Tracheal epithelial cell (primary cell): ENCODE measurements around the gene PRIMA1. TPM values are rescaled to one million over a fixed set of nuclear protein-coding genes. Genes with fewer than 3 reads are reported as not detected.

Source experiments
- total RNA-seq: library from RNA; depleted of rRNA; stranded (reverse); fragments of >200 nt; gene quantifications from 2 replicates; pipeline ENCODE4 v1.2.1, GENCODE V29; 2014

The PRIMA1 gene, protein sequence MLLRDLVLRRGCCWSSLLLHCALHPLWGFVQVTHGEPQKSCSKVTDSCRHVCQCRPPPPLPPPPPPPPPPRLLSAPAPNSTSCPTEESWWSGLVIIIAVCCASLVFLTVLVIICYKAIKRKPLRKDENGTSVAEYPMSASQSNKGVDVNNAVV
- total RNA-seq, result not detected in 2 replicates

DNA sequence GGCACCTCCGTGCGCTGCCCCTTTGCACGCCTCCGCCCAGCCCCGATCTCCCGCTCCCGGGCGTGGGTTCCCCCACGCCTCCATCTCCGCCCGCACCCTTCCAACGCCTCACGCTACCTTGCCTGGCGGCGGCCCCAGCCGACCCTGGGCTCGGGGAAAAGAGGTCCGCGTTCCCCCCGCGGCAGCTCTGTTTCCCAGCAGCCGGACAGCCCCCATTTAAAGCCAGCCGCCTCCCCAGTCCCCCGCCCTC lies at the start of gene PRIMA1:
PRIMA1 (minus strand) TSS at position 193 of the 250 bp plus-strand sequence. CDS start 767 bp downstream, outside the sequence.

Other genes with a start within 250 kb of the PRIMA1 start
- gene FAM181A, start 138.9 kb upstream of the PRIMA1 start, total RNA-seq, result not detected in 2 replicates
- gene ASB2, start 188.1 kb upstream of the PRIMA1 start, total RNA-seq, result under 0.01 and 1.9 TPM in 2 replicates
- not detected in 2 replicates for gene CCDC197, start 208.8 kb upstream of the PRIMA1 start, total RNA-seq
- 1.7 and 7.5 TPM in 2 replicates for gene OTUB2, start 237.9 kb upstream of the PRIMA1 start, total RNA-seq